Measurements from ENCODE around the gene ARHGAP40. TPM values are rescaled to one million over a fixed set of nuclear protein-coding genes. Genes with fewer than 3 reads are reported as not detected.

ARHGAP40 gene
- total RNA-seq, 2 donors from 2014 or later = not detected

DNA sequence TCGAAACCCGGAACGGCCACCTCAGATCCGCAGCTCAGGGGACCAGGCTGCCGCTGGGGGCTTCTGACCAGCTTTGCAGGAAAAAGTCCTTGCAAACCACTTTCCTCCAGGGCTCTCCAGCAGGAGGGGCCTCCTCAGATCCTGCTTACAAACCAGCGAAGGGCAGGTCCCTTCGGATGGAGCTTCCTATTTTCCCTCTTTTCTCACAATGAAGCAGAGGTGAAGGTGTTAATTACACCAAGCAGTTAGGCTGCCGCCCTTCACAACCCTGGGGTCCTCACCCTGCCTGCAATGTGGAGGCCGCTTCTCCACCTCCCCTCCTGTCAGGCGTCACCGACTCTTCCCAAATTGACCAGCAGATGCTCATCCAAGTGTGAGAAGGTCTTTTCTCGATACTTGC lies 5.7 kb downstream of the ARHGAP40 start:
- intact Hi-C loops (cut with DNase I) = no loop called here
- no peak for DNase-seq
- Histone ChIP-seq H3K9ac (ENCODE audit: low read depth in 2 of 2, low read length in 2 of 2) (no peak overlapping the region), H3K27me3 (peaks cover 2% of the 10 kb centered on the region), H3K9me3 (no peaks in the 10 kb centered on the region), H3K27ac (no peak overlapping the region), H3K4me3 (no peak overlapping the region), H3K4me1 (no peaks in the 10 kb centered on the region), H3K36me3 (no peaks in the 10 kb centered on the region)
- TF ChIP-seq, protein P1, sequence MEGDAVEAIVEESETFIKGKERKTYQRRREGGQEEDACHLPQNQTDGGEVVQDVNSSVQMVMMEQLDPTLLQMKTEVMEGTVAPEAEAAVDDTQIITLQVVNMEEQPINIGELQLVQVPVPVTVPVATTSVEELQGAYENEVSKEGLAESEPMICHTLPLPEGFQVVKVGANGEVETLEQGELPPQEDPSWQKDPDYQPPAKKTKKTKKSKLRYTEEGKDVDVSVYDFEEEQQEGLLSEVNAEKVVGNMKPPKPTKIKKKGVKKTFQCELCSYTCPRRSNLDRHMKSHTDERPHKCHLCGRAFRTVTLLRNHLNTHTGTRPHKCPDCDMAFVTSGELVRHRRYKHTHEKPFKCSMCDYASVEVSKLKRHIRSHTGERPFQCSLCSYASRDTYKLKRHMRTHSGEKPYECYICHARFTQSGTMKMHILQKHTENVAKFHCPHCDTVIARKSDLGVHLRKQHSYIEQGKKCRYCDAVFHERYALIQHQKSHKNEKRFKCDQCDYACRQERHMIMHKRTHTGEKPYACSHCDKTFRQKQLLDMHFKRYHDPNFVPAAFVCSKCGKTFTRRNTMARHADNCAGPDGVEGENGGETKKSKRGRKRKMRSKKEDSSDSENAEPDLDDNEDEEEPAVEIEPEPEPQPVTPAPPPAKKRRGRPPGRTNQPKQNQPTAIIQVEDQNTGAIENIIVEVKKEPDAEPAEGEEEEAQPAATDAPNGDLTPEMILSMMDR (IDR thresholded peaks at IDR 0.05) = no peak

DNA sequence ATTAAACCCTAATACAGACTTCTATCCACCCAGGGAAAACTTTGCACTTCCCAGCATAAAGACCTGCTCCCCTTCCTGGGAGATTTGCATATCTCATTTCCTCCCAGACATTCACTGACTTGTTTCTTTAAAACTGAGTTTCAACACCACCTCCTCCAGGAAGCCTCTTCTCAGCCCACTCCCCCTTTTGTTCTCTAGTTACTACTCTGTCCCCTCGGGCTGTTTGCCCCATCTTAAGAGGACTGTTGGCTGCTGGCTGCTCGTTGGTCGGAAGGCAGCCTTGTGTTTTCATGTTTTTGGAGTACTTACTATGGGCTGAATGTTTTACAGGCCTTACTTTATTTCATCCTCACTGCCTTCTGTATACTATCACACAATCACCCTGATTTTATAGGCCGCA lies 6.6 kb downstream of the ARHGAP40 start:
- TF ChIP-seq, protein P1 (IDR thresholded peaks at IDR 0.05) = no peak
- intact Hi-C loops (cut with DNase I) = no loop called here

DNA sequence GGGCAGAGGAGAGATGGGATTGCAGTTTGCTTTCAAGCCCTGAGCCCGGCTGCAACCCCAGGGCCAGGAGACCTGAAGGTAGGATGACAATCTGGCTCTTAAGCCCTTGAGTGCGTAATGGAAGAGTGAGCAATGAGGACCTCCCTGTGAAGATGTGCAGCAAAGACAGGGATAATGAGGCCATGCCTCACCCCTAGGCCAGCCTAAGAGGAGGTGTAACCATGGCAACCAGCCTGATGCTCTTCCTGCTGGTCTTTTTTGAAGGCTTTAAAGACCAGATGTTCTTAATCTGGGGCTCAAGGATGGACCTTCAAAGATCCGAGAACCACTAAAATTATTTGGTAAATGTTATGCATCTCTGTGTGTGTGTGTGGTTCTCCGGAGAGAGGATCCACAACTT lies 8.2 kb downstream of the ARHGAP40 start:
- Histone ChIP-seq H3K4me3 (no peak overlapping the region), H3K9me3 (no peaks in the 10 kb centered on the region), H3K4me1 (no peaks in the 10 kb centered on the region), H3K27ac (no peak overlapping the region), H3K36me3 (no peaks in the 10 kb centered on the region), H3K9ac (ENCODE audit: low read depth in 2 of 2, low read length in 2 of 2) (no peak overlapping the region), H3K27me3 (no peaks in the 10 kb centered on the region)
- intact Hi-C loops (cut with DNase I) = no loop called here
- TF ChIP-seq, protein P1 (IDR thresholded peaks at IDR 0.05) = no peak
- DNase-seq = no peak

More for the DNA sequence above, 6.6 kb downstream of the ARHGAP40 start:
- Histone ChIP-seq H3K27me3 (no peaks in the 10 kb centered on the region), H3K9me3 (no peaks in the 10 kb centered on the region), H3K9ac (ENCODE audit: low read depth in 2 of 2, low read length in 2 of 2) (no peak overlapping the region), H3K36me3 (no peaks in the 10 kb centered on the region), H3K4me3 (no peak overlapping the region), H3K4me1 (no peaks in the 10 kb centered on the region), H3K27ac (no peak overlapping the region)
- no peak for DNase-seq

DNA sequence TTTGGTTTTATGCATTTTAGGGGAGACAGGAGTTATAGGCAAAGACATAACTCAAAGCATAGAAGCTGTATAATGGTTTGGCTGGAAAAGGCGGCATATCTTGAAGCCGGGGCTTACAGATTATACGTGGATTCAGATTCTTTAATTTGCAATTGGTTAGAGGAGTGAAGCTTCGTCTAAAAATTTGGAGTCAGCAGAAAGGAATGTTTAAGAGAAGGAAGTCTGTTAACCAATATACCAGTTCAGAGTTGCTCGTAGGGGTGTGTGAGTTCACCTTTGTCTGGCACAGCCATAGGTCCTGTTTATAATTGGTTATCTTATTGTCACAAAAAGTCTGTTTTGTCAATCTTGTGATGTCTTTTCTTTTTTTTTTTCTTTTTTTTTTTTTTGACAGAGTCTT lies 8.9 kb downstream of the ARHGAP40 start:
- H3K4me1 ChIP-seq = no peaks in the 10 kb centered on the region
- intact Hi-C loops (cut with DNase I) = no loop called here
- H3K9me3 ChIP-seq = no peaks in the 10 kb centered on the region
- H3K4me3 ChIP-seq = no peak overlapping the region
- H3K36me3 ChIP-seq = no peaks in the 10 kb centered on the region
- H3K9ac ChIP-seq (ENCODE audit: low read depth in 2 of 2, low read length in 2 of 2) = no peak overlapping the region
- TF ChIP-seq, protein P1 (IDR thresholded peaks at IDR 0.05) = no peak
- no peak overlapping the region for H3K27ac ChIP-seq
- no peak for DNase-seq
- H3K27me3 ChIP-seq = no peaks in the 10 kb centered on the region

DNA sequence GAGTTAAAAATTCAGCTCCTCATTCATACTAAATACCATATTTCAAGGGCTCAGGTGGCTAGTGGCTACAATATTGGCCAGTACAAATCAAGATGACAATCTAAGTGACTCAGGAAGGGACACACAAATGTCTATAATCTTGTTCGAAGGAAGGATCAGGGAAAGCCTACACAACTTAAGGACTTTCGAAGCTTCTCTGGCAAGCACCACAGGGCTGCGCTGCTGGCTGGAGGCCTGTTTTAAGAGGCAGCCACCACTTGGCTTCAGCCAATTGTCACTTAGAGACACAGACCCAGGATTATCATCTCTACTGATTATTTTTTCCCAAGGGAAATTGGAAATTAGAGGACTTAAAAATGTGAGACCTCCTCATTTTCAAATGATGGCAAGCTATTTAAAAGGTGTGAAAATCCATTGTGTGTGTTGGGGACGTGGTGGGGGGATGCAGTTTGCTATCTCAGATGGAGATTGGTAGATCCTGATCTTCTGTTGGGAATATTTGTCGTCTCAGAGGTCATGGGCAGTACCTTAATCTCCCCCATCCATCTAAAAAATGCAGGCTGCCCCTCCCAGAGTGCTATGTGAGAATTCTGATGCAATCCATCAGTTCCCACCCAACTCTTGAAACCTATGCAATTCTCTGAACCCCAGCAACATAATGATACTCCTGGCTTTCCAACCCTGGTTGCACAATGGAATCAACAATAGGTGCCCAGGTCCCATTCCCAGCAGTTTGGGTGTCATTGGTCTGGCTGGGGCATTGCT lies 11.3 kb downstream of the ARHGAP40 start:
- intact Hi-C loops (cut with DNase I) = no loop called here

More for the DNA sequence above, 11.3 kb downstream of the ARHGAP40 start:
- no peak for DNase-seq
- H3K9me3 ChIP-seq = no peaks in the 10 kb centered on the region
- no peak overlapping the region for H3K4me3 ChIP-seq
- H3K27ac ChIP-seq = no peak overlapping the region
- TF ChIP-seq, protein P1 (IDR thresholded peaks at IDR 0.05) = no peak
- no peaks in the 10 kb centered on the region for H3K27me3 ChIP-seq
- H3K9ac ChIP-seq (ENCODE audit: low read depth in 2 of 2, low read length in 2 of 2) = no peak overlapping the region
- H3K4me1 ChIP-seq = no peaks in the 10 kb centered on the region
- no peaks in the 10 kb centered on the region for H3K36me3 ChIP-seq
